Right atrium auricular region (tissue), 2 donors: Measurements from ENCODE around the gene STARD3. TPM values are rescaled to one million over a fixed set of nuclear protein-coding genes. Genes with fewer than 3 reads are reported as not detected.

Source experiments
- DNase-seq: peaks from one replicate; pipeline ENCODE4 v3.0.0-alpha.2; 2019; ENCODE audit warnings: low spot score
- H3K27ac ChIP-seq, 2 donors: fragments of 200-600 bp; sonication (generic); 1 replicate in 1 of 2; 2 replicates in 1 of 2; pipeline ENCODE4 v1.5.1; 2016 to 2019
- H3K27me3 ChIP-seq, 2 donors: fragments of 200-600 bp; sonication (generic); one replicate each; pipeline versions ENCODE4 v1.5.1 to v1.6.0; 2017 to 2019
- H3K36me3 ChIP-seq: fragments of 200-600 bp; sonication (generic); one replicate; pipeline ENCODE4 v1.5.1; 2016
- H3K4me1 ChIP-seq, 2 donors: fragments of 200-600 bp; sonication (generic); one replicate each; pipeline versions ENCODE4 v1.5.1 to v1.6.0; 2017 to 2019
- H3K4me3 ChIP-seq, 2 donors: fragments of 200-600 bp; sonication (generic); 1 replicate in 1 of 2; 2 replicates in 1 of 2; pipeline ENCODE4 v1.5.1; 2017 to 2019; ENCODE audit warnings: mild to moderate bottlenecking in 1 of 2, moderate library complexity in 1 of 2
- H3K9me3 ChIP-seq, 2 donors: fragments of 200-600 bp; sonication (generic); one replicate each; pipeline ENCODE4 v1.5.1; 2019
- CTCF ChIP-seq, 2 donors: fragments of 200-600 bp; sonication (generic); IDR thresholded peaks; one replicate each; pipeline ENCODE4 v1.5.1; 2019; ENCODE audit warnings: antibody characterized with exemption in 2 of 2
- total RNA-seq, 2 donors: library from RNA; depleted of rRNA; stranded (reverse); fragments of >200 nt; gene quantifications; one replicate each; pipeline ENCODE4 v1.1.0, GENCODE V29; 2016

The STARD3 gene
- total RNA-seq, 2 donors from 2014 or later, result 18.5 to 22.2 TPM

- no peaks in the 10 kb centered on the region for H3K9me3 ChIP-seq
- H3K4me1 ChIP-seq, result peaks cover 0 to 50% of the 10 kb centered on the region in 2 donors
- TF ChIP-seq CTCF (IDR thresholded peaks at IDR 0.05), result no peak
- H3K27me3 ChIP-seq, result no peaks in the 10 kb centered on the region
- DNase-seq, result peak; percentile 85
- H3K4me3 ChIP-seq, result peak within 1 kb of the TSS; percentile 93 to 99
- H3K27ac ChIP-seq, result peak within 1 kb of the TSS; percentile 90 to 92
- no peaks in the 10 kb centered on the region for H3K36me3 ChIP-seq
Observed at GRCh38 chr17:39699818-39700147, 62.8 kb downstream of the STARD3 start, which contains the start of gene ERBB2. TSS of gene ERBB2 (plus strand) at chr17:39700064. CDS start at chr17:39700239, 175 bp downstream.

GRCh38 chr17:39700148-39700987 lies 63.4 kb downstream of the STARD3 start:
- no peak for TF ChIP-seq CTCF (IDR thresholded peaks at IDR 0.05)
- Histone ChIP-seq H3K4me3 (peak overlapping the region; percentile 93 to 99), H3K36me3 (no peaks in the 10 kb centered on the region), H3K27me3 (no peaks in the 10 kb centered on the region), H3K9me3 (no peaks in the 10 kb centered on the region), H3K27ac (peak overlapping the region; percentile 90 to 92), H3K4me1 (peaks cover 0 to 56% of the 10 kb centered on the region in 2 donors)
- no peak for DNase-seq

GRCh38 chr17:39701012-39701783 lies 64.3 kb downstream of the STARD3 start:
- Histone ChIP-seq H3K9me3 (no peaks in the 10 kb centered on the region), H3K27me3 (no peaks in the 10 kb centered on the region), H3K4me3 (peak overlapping the region; percentile 93 to 99), H3K27ac (peak overlapping the region; percentile 90 to 92), H3K36me3 (no peaks in the 10 kb centered on the region), H3K4me1 (peaks cover 0 to 64% of the 10 kb centered on the region in 2 donors)
- no peak for DNase-seq
- no peak for TF ChIP-seq CTCF (IDR thresholded peaks at IDR 0.05)

- peaks cover 0 to 70% of the 10 kb centered on the region in 2 donors for H3K4me1 ChIP-seq
- peaks cover under 1% of the 10 kb centered on the region for H3K36me3 ChIP-seq
- TF ChIP-seq CTCF (IDR thresholded peaks at IDR 0.05), result no peak
- DNase-seq, result no peak
- peak overlapping the region; percentile 90 to 92 for H3K27ac ChIP-seq
- peak overlapping the region in 1 of 2 donors; percentile 93 for H3K4me3 ChIP-seq
- no peaks in the 10 kb centered on the region for H3K27me3 ChIP-seq
- H3K9me3 ChIP-seq, result no peaks in the 10 kb centered on the region
Observed at GRCh38 chr17:39701784-39702422, 65.0 kb downstream of the STARD3 start.

GRCh38 chr17:39702901-39703893 lies 66.3 kb downstream of the STARD3 start:
- no peaks in the 10 kb centered on the region for H3K27me3 ChIP-seq
- H3K9me3 ChIP-seq, result no peaks in the 10 kb centered on the region
- H3K4me1 ChIP-seq, result peaks cover 0 to 74% of the 10 kb centered on the region in 2 donors
- peaks cover 11% of the 10 kb centered on the region for H3K36me3 ChIP-seq
- no peak overlapping the region for H3K4me3 ChIP-seq
- TF ChIP-seq CTCF (IDR thresholded peaks at IDR 0.05), result no peak
- H3K27ac ChIP-seq, result peak overlapping the region; percentile 90 to 92
- DNase-seq, result no peak
